Measurements from ENCODE around the gene PKNOX2. TPM values are rescaled to one million over a fixed set of nuclear protein-coding genes. Genes with fewer than 3 reads are reported as not detected.

PKNOX2 gene
- total RNA-seq, 1 experiment from 2014 or later = 3.7 TPM

GRCh38 chr11:125170001-125170509 is 5.5 kb downstream of the PKNOX2 start:
- peaks cover 80% of the 10 kb centered on the region for H3K27me3 Mint-ChIP-seq (ENCODE audit: low read depth)
- no peaks in the 10 kb centered on the region for H3K9me3 Mint-ChIP-seq
- TF ChIP-seq ZNF263 (CRISPR knock-in tag; IDR thresholded peaks at IDR 0.05; ENCODE audit: low read depth) = no peak
- TF ChIP-seq PRDM15 (CRISPR knock-in tag; IDR thresholded peaks at IDR 0.05) = peak; percentile 71
- no peak for TF ChIP-seq ZSCAN18 (CRISPR knock-in tag; IDR thresholded peaks at IDR 0.05)
- H3K36me3 Mint-ChIP-seq = no peaks in the 10 kb centered on the region
- DNase-seq (ENCODE audit: low spot score) = no peak
- H3K4me1 Mint-ChIP-seq = peaks cover 59% of the 10 kb centered on the region
- H3K27ac Mint-ChIP-seq = no peak overlapping the region
- ChIA-PET POLR2A (no interaction called here), CTCF (interaction anchor here (0.6 to 5.2 kb wide), 11 partner anchors 10 to 259 kb away, joined by 3 to 28 read pairs (median 5); no protein-coding TSS in a partner anchor)
- no peak overlapping the region for H3K4me3 Mint-ChIP-seq
- peak; percentile 2; the same call in 1 of the 2 replicates for ATAC-seq

- no peak overlapping the region for H3K27ac Mint-ChIP-seq
- POLR2A ChIA-PET = no interaction called here
- TF ChIP-seq TCF7 (CRISPR knock-in tag; IDR thresholded peaks at IDR 0.05; ENCODE audit: low read depth) (no peak), FOXJ3 (CRISPR knock-in tag; IDR thresholded peaks at IDR 0.05; ENCODE audit: borderline replicate concordance) (no peak), CDX4 (CRISPR knock-in tag; IDR thresholded peaks at IDR 0.05; ENCODE audit: borderline replicate concordance) (no peak), ATF1 (CRISPR knock-in tag; IDR thresholded peaks at IDR 0.05) (no peak), HMGXB4 (CRISPR knock-in tag; IDR thresholded peaks at IDR 0.05) (no peak), MXD4 (CRISPR knock-in tag; IDR thresholded peaks at IDR 0.05; ENCODE audit: borderline replicate concordance) (no peak), ATF2 (CRISPR knock-in tag; IDR thresholded peaks at IDR 0.05; ENCODE audit: borderline replicate concordance, low read depth) (no peak), ZSCAN18 (CRISPR knock-in tag; IDR thresholded peaks at IDR 0.05) (no peak), ATF3 (CRISPR knock-in tag; conservative IDR thresholded peaks at IDR 0.05) (no peak), ZBTB43 (CRISPR knock-in tag; IDR thresholded peaks at IDR 0.05) (no peak), STAT6 (CRISPR knock-in tag; conservative IDR thresholded peaks at IDR 0.05; ENCODE audit: low read depth) (no peak), CTCF (IDR thresholded peaks at IDR 0.05) (no peak)
Measured at GRCh38 chr11:125170510-125171031, 6.0 kb downstream of the PKNOX2 start.

More at GRCh38 chr11:125170510-125171031, 6.0 kb downstream of the PKNOX2 start:
- Mint-ChIP-seq H3K4me3 (no peak overlapping the region), H3K27me3 (ENCODE audit: low read depth) (peaks cover 76% of the 10 kb centered on the region), H3K36me3 (no peaks in the 10 kb centered on the region), H3K4me1 (peaks cover 57% of the 10 kb centered on the region), H3K9me3 (no peaks in the 10 kb centered on the region)
- ATAC-seq (peak; percentile 14), DNase-seq (ENCODE audit: low spot score) (no peak)
- CTCF ChIA-PET = interaction anchor here (0.6 to 5.2 kb wide), 10 partner anchors 10 to 259 kb away, joined by 3 to 28 read pairs (median 6); no protein-coding TSS in a partner anchor

Data from WTC11 (cell line).